AML-193 (cell line): Measurements from ENCODE around the gene PRMT3.
"Not testable (repeated sequence)": the region's sequence is repeated elsewhere in the genome, so short reads cannot be mapped to it uniquely, and the experiment has no call there.

Experiments
- DNase-seq, 2 experiments: peaks; one replicate each; lab custom pipeline; 2025; lab: John Stamatoyannopoulos, UW

The PRMT3 gene

GRCh38 chr11:20518323-20518834 lies 130.9 kb downstream of the PRMT3 start:
- DNase-seq: no peak

GRCh38 chr11:20522536-20522935 lies 135.0 kb downstream of the PRMT3 start:
- DNase-seq: no peak

GRCh38 chr11:20529757-20530156 lies 142.2 kb downstream of the PRMT3 start:
- no peak for DNase-seq

- DNase-seq: no peak
These were observed 143.6 kb downstream of the PRMT3 start for GRCh38 chr11:20530942-20531703.

GRCh38 chr11:20535271-20535881 lies 147.9 kb downstream of the PRMT3 start:
- DNase-seq: no peak

GRCh38 chr11:20536365-20536764 lies 148.8 kb downstream of the PRMT3 start:
- DNase-seq: no peak

- DNase-seq: no peak
These were observed 149.3 kb downstream of the PRMT3 start for GRCh38 chr11:20536784-20537183.

- no peak for DNase-seq
These were observed 154.0 kb downstream of the PRMT3 start for GRCh38 chr11:20541503-20541902.

- DNase-seq: no peak
These were observed 157.2 kb downstream of the PRMT3 start for GRCh38 chr11:20544603-20545237.

- no peak for DNase-seq
These were observed 159.9 kb downstream of the PRMT3 start for GRCh38 chr11:20547411-20547810.

- no peak for DNase-seq
These were observed 163.6 kb downstream of the PRMT3 start for GRCh38 chr11:20551096-20551495.

- DNase-seq: no peak
These were observed 168.3 kb downstream of the PRMT3 start for GRCh38 chr11:20555783-20556182.

GRCh38 chr11:20556396-20556795 lies 168.9 kb downstream of the PRMT3 start:
- not testable (repeated sequence) for DNase-seq

- DNase-seq: no peak
These were observed 171.2 kb downstream of the PRMT3 start for GRCh38 chr11:20558741-20559140.
